Mucosa of rectum (tissue), 2 donors: ENCODE measurements around the gene ASIC1.

Experiments
- H3K27ac ChIP-seq, 2 donors: one replicate each; pipeline ENCODE4 v1.7.0; 2013; ENCODE audit warnings: inconsistent platforms in 2 of 2, low read depth in 2 of 2, low read length in 2 of 2
- H3K27me3 ChIP-seq, 2 donors: one replicate each; pipeline ENCODE4 v1.7.0; 2013; ENCODE audit warnings: low read length in 2 of 2; ENCODE audit not compliant: control insufficient read depth in 2 of 2, insufficient read depth in 2 of 2
- H3K36me3 ChIP-seq, 2 donors: one replicate each; pipeline ENCODE4 v1.7.0; 2013; ENCODE audit warnings: low read length in 2 of 2; ENCODE audit not compliant: control insufficient read depth in 2 of 2, insufficient read depth in 2 of 2
- H3K4me1 ChIP-seq, 2 donors: one replicate each; pipeline ENCODE4 v1.7.0; 2013; ENCODE audit warnings: low read length in 2 of 2, mild to moderate bottlenecking in 1 of 2; ENCODE audit not compliant: control insufficient read depth in 2 of 2, insufficient read depth in 2 of 2
- H3K4me3 ChIP-seq, 2 donors: one replicate each; pipeline ENCODE4 v1.7.0; 2013; ENCODE audit warnings: low read length in 2 of 2
- H3K9ac ChIP-seq, 2 donors: one replicate each; pipeline ENCODE4 v1.7.0; 2013; ENCODE audit warnings: low read length in 2 of 2, low read depth in 1 of 2, mild to moderate bottlenecking in 1 of 2
- H3K9me3 ChIP-seq, 2 donors: one replicate each; pipeline ENCODE4 v1.7.0; 2013; ENCODE audit warnings: low read length in 2 of 2; ENCODE audit not compliant: control insufficient read depth in 2 of 2
- donor health status: healthy.
- donor health status: Normal muscosa, but diverticular disease.

ASIC1 gene

DNA sequence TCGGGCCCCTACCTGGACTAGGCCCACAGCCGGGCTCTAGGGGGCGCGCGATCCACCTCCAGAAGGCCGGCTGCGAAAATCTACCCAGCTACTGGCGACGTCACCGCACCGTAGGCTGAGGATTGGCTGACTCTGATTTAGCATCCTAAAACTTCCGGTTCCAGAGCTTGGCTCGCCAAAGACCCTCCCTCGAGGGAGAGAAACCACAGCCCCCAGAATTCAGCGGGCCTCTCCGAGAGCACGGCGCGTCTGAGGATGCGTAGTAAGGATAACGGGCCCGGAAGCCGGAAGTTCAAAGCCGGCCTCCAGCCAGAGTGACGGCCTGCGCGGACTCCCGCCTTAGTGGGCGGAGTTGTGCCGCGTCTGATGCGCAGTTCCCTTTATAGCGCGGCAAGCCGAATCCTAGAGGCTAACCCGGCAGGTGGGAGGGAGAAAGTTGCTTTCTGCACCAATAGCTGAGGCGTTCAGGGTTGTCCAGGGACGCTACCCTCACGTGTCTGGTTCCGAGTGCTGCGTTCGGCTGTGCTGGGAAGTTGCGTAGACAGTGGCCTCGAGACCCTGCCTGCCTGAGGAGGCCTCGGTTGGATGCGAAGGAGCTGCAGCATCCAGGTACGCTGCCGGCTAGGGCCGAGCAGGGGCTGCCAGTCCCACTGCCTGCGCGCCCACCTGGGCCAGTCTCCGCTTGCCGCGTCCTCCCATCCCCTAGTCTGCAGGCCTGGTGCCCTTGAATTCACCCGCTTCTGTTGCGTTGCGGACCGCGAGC is 54.5 kb downstream of the ASIC1 start, which contains the start of gene COX14:
Gene COX14 (plus strand): TSS at position 544 of the 763 bp plus-strand sequence. CDS start 7,808 bp downstream, outside the sequence.
- Histone ChIP-seq H3K9ac (peak within 1 kb of the TSS; percentile 90 to 98), H3K4me3 (peak within 1 kb of the TSS; percentile 97 to 100), H3K27ac (peak within 1 kb of the TSS; percentile 96 to 97), H3K27me3 (no peaks in the 10 kb centered on the region), H3K9me3 (no peaks in the 10 kb centered on the region), H3K4me1 (peaks cover 28 to 30% of the 10 kb centered on the region in 2 donors), H3K36me3 (peaks cover under 1 to 12% of the 10 kb centered on the region in 2 donors)

DNA sequence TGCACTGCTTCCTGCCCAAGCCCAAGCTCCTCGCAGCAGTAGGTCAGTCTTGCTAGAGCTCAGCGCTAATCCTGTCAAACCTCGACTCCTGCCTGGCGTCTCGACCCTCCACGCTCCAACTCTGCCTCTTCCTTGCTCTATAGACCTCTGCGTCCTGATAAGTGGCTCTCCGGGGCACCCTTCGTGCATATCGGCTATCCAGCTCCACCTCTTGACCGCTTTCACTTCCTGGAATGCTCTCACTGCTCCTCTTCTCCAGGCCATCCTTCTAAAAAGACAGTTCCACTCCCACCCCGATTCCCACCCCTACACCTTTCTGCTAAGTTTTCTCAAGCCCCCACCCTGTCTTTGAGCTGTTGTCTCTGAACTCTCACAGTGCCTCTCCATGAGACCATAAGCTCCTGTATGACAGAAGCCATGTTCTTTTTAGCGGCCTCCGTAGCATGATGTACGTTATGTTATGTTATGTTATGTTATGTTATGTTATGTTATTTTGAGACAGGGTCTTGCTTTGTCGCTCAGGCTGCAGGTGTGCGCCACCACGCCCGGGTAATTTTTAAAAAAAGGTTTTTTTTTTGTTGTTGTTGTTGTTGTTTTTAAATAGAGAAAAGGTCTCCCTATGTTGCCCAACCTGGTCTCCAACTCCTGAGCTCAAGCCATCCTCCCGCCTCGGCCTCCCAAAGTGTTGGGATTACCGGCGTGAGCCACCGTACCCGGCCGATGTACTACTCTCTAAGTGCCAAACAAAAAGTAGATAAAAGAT is 55.2 kb downstream of the ASIC1 start:
- Histone ChIP-seq H3K36me3 (peaks cover 0 to 12% of the 10 kb centered on the region in 2 donors), H3K9me3 (no peaks in the 10 kb centered on the region), H3K4me1 (peaks cover 30 to 32% of the 10 kb centered on the region in 2 donors), H3K4me3 (peak overlapping the region; percentile 97 to 100), H3K9ac (peak overlapping the region; percentile 90 to 98), H3K27me3 (no peaks in the 10 kb centered on the region), H3K27ac (peak overlapping the region; percentile 89 to 96)

- peaks cover 25 to 26% of the 10 kb centered on the region in 2 donors for H3K4me1 ChIP-seq
Measured at GRCh38 chr12:50117057-50117622, 59.7 kb downstream of the ASIC1 start.

GRCh38 chr12:50119387-50119786 is 62.0 kb downstream of the ASIC1 start:
- no peak overlapping the region for H3K27ac ChIP-seq
- H3K36me3 ChIP-seq, result peaks cover 25 to 30% of the 10 kb centered on the region in 2 donors
- no peak overlapping the region for H3K9ac ChIP-seq
- H3K27me3 ChIP-seq, result no peaks in the 10 kb centered on the region
- no peak overlapping the region for H3K4me3 ChIP-seq
- H3K9me3 ChIP-seq, result no peaks in the 10 kb centered on the region
- H3K4me1 ChIP-seq, result peaks cover 18 to 23% of the 10 kb centered on the region in 2 donors

More at GRCh38 chr12:50117057-50117622, 59.7 kb downstream of the ASIC1 start:
- Histone ChIP-seq H3K36me3 (peaks cover 15 to 29% of the 10 kb centered on the region in 2 donors), H3K27me3 (no peaks in the 10 kb centered on the region), H3K27ac (no peak overlapping the region), H3K9me3 (no peaks in the 10 kb centered on the region), H3K9ac (no peak overlapping the region), H3K4me3 (no peak overlapping the region)

- H3K36me3 ChIP-seq, result peaks cover 29 to 30% of the 10 kb centered on the region in 2 donors
- no peaks in the 10 kb centered on the region for H3K27me3 ChIP-seq
- no peaks in the 10 kb centered on the region for H3K9me3 ChIP-seq
- H3K4me3 ChIP-seq, result no peak overlapping the region
- no peak overlapping the region for H3K9ac ChIP-seq
- H3K4me1 ChIP-seq, result peaks cover 18 to 23% of the 10 kb centered on the region in 2 donors
- no peak overlapping the region for H3K27ac ChIP-seq
Measured at GRCh38 chr12:50120521-50120920, 63.1 kb downstream of the ASIC1 start.

DNA sequence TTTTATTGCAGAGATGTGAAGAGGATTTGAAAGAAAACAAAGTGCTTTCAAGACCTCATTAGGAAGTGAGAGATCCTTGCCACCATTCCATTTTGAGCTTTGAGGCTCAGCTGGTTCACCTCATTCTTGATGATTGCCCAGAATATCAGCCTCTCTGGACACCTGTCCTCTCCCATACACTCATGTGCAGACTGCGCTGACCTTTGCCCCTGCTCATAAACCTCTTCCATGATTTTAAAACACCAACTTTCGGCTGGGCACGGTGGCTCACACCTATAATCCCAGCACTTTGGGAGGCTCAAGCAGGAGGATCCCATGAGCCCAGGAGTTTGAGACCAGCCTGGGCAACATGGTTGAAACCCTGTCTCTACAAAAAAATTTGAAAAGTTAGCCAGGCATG is 63.6 kb downstream of the ASIC1 start:
- no peaks in the 10 kb centered on the region for H3K27me3 ChIP-seq
- no peak overlapping the region for H3K4me3 ChIP-seq
- peaks cover 25 to 30% of the 10 kb centered on the region in 2 donors for H3K36me3 ChIP-seq
- peaks cover 18 to 23% of the 10 kb centered on the region in 2 donors for H3K4me1 ChIP-seq
- H3K9me3 ChIP-seq, result no peaks in the 10 kb centered on the region
- no peak overlapping the region for H3K27ac ChIP-seq
- no peak overlapping the region for H3K9ac ChIP-seq

- Histone ChIP-seq H3K36me3 (peaks cover 21 to 30% of the 10 kb centered on the region in 2 donors), H3K9me3 (no peaks in the 10 kb centered on the region), H3K4me1 (peaks cover 18 to 23% of the 10 kb centered on the region in 2 donors), H3K27me3 (no peaks in the 10 kb centered on the region), H3K9ac (no peak overlapping the region), H3K27ac (no peak overlapping the region), H3K4me3 (no peak overlapping the region)
Measured at GRCh38 chr12:50121641-50122040, 64.2 kb downstream of the ASIC1 start.

DNA sequence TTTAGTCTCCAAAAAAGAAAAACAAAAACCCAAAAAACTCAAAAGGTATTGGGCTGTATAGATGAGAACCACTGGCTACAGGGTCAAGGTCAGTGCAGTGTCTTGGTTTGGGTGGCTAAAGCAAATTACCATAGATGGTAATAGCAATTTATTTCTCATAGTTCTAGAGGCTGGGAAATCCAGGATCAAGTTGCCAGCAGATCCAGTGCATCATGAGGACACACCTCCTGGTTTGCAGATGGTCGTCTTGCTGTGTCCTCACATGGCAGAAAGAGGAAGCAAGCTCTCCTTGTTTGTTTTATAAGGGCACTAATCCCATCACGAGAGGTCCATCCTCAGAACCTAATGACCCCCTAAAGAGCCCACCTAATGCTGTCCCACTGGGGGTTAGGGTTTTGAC is 65.8 kb downstream of the ASIC1 start:
- Histone ChIP-seq H3K27me3 (no peaks in the 10 kb centered on the region), H3K4me1 (peaks cover 18 to 19% of the 10 kb centered on the region in 2 donors), H3K27ac (no peak overlapping the region), H3K9me3 (no peaks in the 10 kb centered on the region), H3K9ac (no peak overlapping the region), H3K4me3 (no peak overlapping the region), H3K36me3 (peaks cover 32 to 39% of the 10 kb centered on the region in 2 donors)

- Histone ChIP-seq H3K27ac (no peak overlapping the region), H3K4me3 (no peak overlapping the region), H3K9ac (no peak overlapping the region), H3K9me3 (no peaks in the 10 kb centered on the region), H3K4me1 (no peaks in the 10 kb centered on the region), H3K27me3 (no peaks in the 10 kb centered on the region), H3K36me3 (peaks cover 37 to 42% of the 10 kb centered on the region in 2 donors)
Measured at GRCh38 chr12:50127546-50127945, 70.2 kb downstream of the ASIC1 start.

DNA sequence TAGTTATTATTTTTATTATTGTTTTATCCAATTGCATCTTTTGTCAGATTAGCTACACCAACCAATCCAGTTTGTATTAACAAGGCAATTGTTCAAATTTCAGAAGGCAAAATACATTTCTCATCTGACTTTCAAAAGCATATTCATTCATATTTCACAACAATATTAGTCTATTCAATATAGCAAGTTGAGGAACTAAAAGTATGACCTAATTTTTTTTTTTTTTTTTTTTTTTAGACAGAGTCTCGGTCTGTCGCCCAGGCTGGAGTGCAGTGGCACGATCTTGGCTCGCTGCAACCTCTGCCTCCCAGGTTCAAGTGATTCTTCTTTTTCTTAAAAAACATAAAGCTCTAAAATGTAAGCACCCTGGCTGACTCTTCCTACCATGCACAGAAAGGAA is 71.9 kb downstream of the ASIC1 start:
- Histone ChIP-seq H3K27me3 (no peaks in the 10 kb centered on the region), H3K9ac (no peak overlapping the region), H3K36me3 (peaks cover 38 to 49% of the 10 kb centered on the region in 2 donors), H3K4me3 (no peak overlapping the region), H3K27ac (no peak overlapping the region), H3K4me1 (no peaks in the 10 kb centered on the region), H3K9me3 (no peaks in the 10 kb centered on the region)
